Panc1 (cell line): ENCODE measurements around the gene RRP1. TPM values are rescaled to one million over a fixed set of nuclear protein-coding genes. Genes with fewer than 3 reads are reported as not detected.

Source experiments
- ATAC-seq: fragments of 200-7000 bp; cut with Tn5 transposase; 2 replicates; pipeline ENCODE4 v1.9.1; 2020; ENCODE audit warnings: mild to moderate bottlenecking, moderate library complexity
- BruUV-seq: library from RNA; stranded (reverse); fragments of 400-500 nt; replicated peaks from 2 replicates; lab custom pipeline; 2021; lab: Mats Ljungman, UMichigan
- CTCF ChIA-PET: fragments of 300-600 bp; sonication (Branson Sonifier 250); formaldehyde crosslinking; loops from one replicate; lab custom pipeline; 2022; ENCODE audit warnings: antibody characterized with exemption; lab: Charles Lee
- POLR2A ChIA-PET: fragments of 300-600 bp; sonication (Branson Sonifier 250); formaldehyde crosslinking; loops from one replicate; lab custom pipeline; 2022; ENCODE audit warnings: antibody characterized with exemption; lab: Charles Lee
- DNase-seq: peaks from one replicate; pipeline ENCODE4 v3.0.0-alpha.2; 2010; ENCODE audit warnings: low read depth, low spot score
- H3K27ac ChIP-seq: 2 replicates; pipeline ENCODE4 v1.5.1; 2011; ENCODE audit warnings: mild to moderate bottlenecking, low read length, inconsistent platforms
- H3K27me3 ChIP-seq: fragments of 200-500 bp; sonication (Bioruptor generic); 2 replicates; pipeline ENCODE4 v1.6.0; 2014; ENCODE audit warnings: low read length, inconsistent platforms; ENCODE audit not compliant: control insufficient read depth, insufficient read depth
- H3K36me3 ChIP-seq: fragments of 200-500 bp; sonication (Bioruptor generic); 2 replicates; pipeline ENCODE4 v1.5.1; 2014; ENCODE audit warnings: inconsistent platforms, mild to moderate bottlenecking, low read length, moderate library complexity; ENCODE audit not compliant: control insufficient read depth, insufficient read depth
- H3K4me1 ChIP-seq: 2 replicates; pipeline ENCODE4 v1.5.1; 2011; ENCODE audit warnings: inconsistent platforms, mild to moderate bottlenecking, low read length, moderate library complexity; ENCODE audit not compliant: control insufficient read depth, insufficient read depth
- H3K4me3 ChIP-seq, 2 experiments: 2 replicates each; pipeline ENCODE4 v1.5.1; 2011 to 2012; ENCODE audit warnings: low read depth in 2 of 2, low read length in 2 of 2, mild to moderate bottlenecking in 2 of 2, inconsistent platforms in 1 of 2, moderate library complexity in 1 of 2
- H3K9me3 ChIP-seq: fragments of 200-500 bp; sonication (Bioruptor generic); 2 replicates; pipeline ENCODE4 v1.5.1; 2014; ENCODE audit warnings: low read depth, mild to moderate bottlenecking, inconsistent platforms, low read length, moderate library complexity; ENCODE audit not compliant: control insufficient read depth, insufficient read depth
- POLR2AphosphoS5 ChIP-seq: IDR thresholded peaks from 2 replicates; pipeline ENCODE4 v1.6.1; 2012; ENCODE audit warnings: mild to moderate bottlenecking, low read depth, low read length, moderate library complexity
- REST ChIP-seq, 2 experiments: IDR thresholded peaks; 2 replicates each; pipeline ENCODE4 v1.6.1; 2011 to 2012; ENCODE audit warnings: low read depth in 2 of 2, control low read depth in 1 of 2, low read length in 1 of 2, mild to moderate bottlenecking in 1 of 2, moderate library complexity in 1 of 2; ENCODE audit not compliant: insufficient read depth in 1 of 2
- SIN3A ChIP-seq: IDR thresholded peaks from 2 replicates; pipeline ENCODE4 v1.6.1; 2012; ENCODE audit warnings: low read depth, mild to moderate bottlenecking, low read length, moderate library complexity, borderline replicate concordance; ENCODE audit not compliant: insufficient read depth
- TCF7L2 ChIP-seq: IDR thresholded peaks from 2 replicates; pipeline ENCODE4 v1.6.1; 2011; ENCODE audit warnings: mild to moderate bottlenecking, low read depth, low read length, inconsistent platforms
- in situ Hi-C: cut with HindIII; loops from 2 replicates; pipeline ENCODE4 v1.10.0; 2016; ENCODE audit warnings: low sequenced_read_pairs, low pct_unique_long_range_greater_than_20kb
- intact Hi-C: fragments of 100-400 bp; cut with micrococcal nuclease; formaldehyde crosslinking; loops from one replicate; pipeline ENCODE4 v1.10.0; 2022; ENCODE audit not compliant: unreplicated experiment
- total RNA-seq: library from RNA; stranded (reverse); gene quantifications from one replicate; pipeline ENCODE4 v1.2.1, GENCODE V29; 2021; ENCODE audit not compliant: unreplicated experiment
- TF ChIP-seq, protein P1 (sequence below): fragments of 450-650 bp; IDR thresholded peaks from 2 replicates; pipeline ENCODE4 v1.5.1; 2017; ENCODE audit warnings: mild to moderate bottlenecking

Gene RRP1
- total RNA-seq, 1 experiment from 2014 or later, result 41.8 TPM

GRCh38 chr21:43750339-43751033 is 38.9 kb upstream of the RRP1 start:
- no peak overlapping the region for H3K27ac ChIP-seq
- DNase-seq (no peak), ATAC-seq (no peak)
- no peaks in the 10 kb centered on the region for H3K4me1 ChIP-seq
- H3K36me3 ChIP-seq, result no peaks in the 10 kb centered on the region
- intact Hi-C loops (no loop called here), in situ Hi-C loops (no loop called here)
- POLR2A ChIA-PET, result no interaction called here
- CTCF ChIA-PET, result no interaction called here
- BruUV-seq, result no TSS peak
- H3K4me3 ChIP-seq, result no peak overlapping the region
- TF ChIP-seq SIN3A (no peak), TCF7L2 (no peak), POLR2AphosphoS5 (no peak), REST (IDR thresholded peaks at IDR 0.05; ENCODE audit: insufficient read depth in 1 of 2, low read depth in 2 of 2, low read length in 1 of 2) (no peak)
- TF ChIP-seq, protein P1, sequence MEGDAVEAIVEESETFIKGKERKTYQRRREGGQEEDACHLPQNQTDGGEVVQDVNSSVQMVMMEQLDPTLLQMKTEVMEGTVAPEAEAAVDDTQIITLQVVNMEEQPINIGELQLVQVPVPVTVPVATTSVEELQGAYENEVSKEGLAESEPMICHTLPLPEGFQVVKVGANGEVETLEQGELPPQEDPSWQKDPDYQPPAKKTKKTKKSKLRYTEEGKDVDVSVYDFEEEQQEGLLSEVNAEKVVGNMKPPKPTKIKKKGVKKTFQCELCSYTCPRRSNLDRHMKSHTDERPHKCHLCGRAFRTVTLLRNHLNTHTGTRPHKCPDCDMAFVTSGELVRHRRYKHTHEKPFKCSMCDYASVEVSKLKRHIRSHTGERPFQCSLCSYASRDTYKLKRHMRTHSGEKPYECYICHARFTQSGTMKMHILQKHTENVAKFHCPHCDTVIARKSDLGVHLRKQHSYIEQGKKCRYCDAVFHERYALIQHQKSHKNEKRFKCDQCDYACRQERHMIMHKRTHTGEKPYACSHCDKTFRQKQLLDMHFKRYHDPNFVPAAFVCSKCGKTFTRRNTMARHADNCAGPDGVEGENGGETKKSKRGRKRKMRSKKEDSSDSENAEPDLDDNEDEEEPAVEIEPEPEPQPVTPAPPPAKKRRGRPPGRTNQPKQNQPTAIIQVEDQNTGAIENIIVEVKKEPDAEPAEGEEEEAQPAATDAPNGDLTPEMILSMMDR, result no peak
- no peaks in the 10 kb centered on the region for H3K27me3 ChIP-seq
- H3K9me3 ChIP-seq, result no peaks in the 10 kb centered on the region

DNA sequence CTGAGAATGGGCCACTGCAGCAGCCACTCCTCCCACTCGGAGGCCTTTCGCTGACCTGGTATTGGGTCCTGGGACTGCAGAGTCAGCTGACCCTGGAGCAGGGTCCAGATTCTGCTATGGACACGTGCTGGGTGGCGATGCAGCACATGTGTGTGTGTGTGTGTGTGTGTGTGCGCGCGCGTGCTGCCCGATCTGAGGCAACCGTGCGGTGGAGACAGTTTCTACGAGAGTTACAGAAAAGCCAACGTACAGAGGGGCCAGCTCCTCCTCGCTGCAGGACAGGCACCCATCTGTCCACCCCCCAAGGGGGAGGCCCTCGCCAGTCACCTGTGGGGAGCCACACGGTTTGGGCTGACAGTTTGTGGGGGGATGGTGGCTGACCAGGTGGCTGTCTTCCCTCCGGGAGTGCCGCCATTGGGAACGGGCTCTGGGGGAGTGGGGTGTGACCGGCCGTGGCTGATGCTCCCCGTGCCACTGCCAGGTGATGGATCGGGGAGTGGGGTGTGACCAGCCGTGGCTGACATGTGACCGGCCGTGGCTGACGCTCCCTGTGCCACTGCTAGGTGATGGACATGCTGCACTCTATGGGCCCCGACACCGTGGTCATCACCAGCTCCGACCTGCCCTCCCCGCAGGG is 37.3 kb upstream of the RRP1 start:
- no peak for DNase-seq
- H3K4me3 ChIP-seq, result no peak overlapping the region
- no peaks in the 10 kb centered on the region for H3K27me3 ChIP-seq
- no peak for ATAC-seq
- intact Hi-C loops (no loop called here), in situ Hi-C loops (no loop called here)
- no peaks in the 10 kb centered on the region for H3K36me3 ChIP-seq
- no peak for TF ChIP-seq POLR2AphosphoS5
- TF ChIP-seq SIN3A, result no peak
- TF ChIP-seq, protein P1, result no peak
- no peak for TF ChIP-seq TCF7L2
- no peak for TF ChIP-seq REST (IDR thresholded peaks at IDR 0.05; ENCODE audit: insufficient read depth in 1 of 2, low read depth in 2 of 2, low read length in 1 of 2)
- no peaks in the 10 kb centered on the region for H3K4me1 ChIP-seq
- H3K27ac ChIP-seq, result no peak overlapping the region
- ChIA-PET POLR2A (no interaction called here), CTCF (no interaction called here)
- BruUV-seq, result no TSS peak
- H3K9me3 ChIP-seq, result no peaks in the 10 kb centered on the region
